C4-2B (cell line): ENCODE results near the gene APOBEC3A.

Experiments
- H3K27ac ChIP-seq: fragments of 450-650 bp; 2 replicates; pipeline ENCODE4 v1.5.1; 2017
- ZFX ChIP-seq: fragments of 450-650 bp; IDR thresholded peaks from 2 replicates; pipeline ENCODE4 v1.6.1; 2017
- TF ChIP-seq, protein P1 (sequence below): fragments of 450-650 bp; conservative IDR thresholded peaks from 2 replicates; pipeline ENCODE4 v1.5.1; 2017; ENCODE audit warnings: mild to moderate bottlenecking

APOBEC3A gene

DNA sequence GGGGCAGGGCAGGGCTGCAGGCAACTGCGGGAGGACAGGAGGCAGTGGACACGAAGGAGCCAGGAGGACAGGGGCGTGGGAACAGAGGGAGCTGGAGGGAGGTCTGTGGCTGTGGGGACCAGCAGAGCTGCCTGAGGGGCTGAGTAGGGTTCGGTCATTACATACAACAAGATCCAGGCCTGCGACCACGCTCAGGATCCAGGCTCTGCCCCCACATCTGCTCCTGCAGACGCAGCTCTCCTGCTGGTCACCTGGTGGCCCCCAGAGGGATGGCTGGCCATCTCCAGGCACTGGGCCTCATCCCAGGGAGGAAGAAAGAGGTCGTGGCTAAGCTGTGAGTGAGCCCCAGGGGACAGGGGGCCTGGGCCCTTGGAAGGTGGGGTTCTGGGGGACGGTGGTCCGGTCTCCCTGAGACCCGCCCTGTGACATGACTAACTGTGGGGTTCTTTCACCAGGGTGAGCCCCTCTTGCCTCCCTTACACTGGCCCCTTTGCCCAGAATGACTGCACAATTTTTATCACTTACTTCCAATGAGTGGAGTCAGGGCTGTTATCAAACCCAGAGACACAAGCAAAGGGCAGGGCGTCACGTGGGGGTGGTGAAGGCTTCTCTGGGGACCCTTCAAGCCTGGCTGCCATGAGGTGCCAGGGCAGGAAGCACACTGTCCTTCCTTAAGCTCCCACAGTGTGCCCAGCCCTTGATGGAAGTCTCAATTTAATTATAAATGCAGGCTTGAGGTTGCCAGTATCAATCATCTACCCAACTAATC is 6.7 kb upstream of the APOBEC3A start:
- no peak overlapping the region for H3K27ac ChIP-seq
- TF ChIP-seq, protein P1, sequence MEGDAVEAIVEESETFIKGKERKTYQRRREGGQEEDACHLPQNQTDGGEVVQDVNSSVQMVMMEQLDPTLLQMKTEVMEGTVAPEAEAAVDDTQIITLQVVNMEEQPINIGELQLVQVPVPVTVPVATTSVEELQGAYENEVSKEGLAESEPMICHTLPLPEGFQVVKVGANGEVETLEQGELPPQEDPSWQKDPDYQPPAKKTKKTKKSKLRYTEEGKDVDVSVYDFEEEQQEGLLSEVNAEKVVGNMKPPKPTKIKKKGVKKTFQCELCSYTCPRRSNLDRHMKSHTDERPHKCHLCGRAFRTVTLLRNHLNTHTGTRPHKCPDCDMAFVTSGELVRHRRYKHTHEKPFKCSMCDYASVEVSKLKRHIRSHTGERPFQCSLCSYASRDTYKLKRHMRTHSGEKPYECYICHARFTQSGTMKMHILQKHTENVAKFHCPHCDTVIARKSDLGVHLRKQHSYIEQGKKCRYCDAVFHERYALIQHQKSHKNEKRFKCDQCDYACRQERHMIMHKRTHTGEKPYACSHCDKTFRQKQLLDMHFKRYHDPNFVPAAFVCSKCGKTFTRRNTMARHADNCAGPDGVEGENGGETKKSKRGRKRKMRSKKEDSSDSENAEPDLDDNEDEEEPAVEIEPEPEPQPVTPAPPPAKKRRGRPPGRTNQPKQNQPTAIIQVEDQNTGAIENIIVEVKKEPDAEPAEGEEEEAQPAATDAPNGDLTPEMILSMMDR = no peak
- no peak for TF ChIP-seq ZFX

DNA sequence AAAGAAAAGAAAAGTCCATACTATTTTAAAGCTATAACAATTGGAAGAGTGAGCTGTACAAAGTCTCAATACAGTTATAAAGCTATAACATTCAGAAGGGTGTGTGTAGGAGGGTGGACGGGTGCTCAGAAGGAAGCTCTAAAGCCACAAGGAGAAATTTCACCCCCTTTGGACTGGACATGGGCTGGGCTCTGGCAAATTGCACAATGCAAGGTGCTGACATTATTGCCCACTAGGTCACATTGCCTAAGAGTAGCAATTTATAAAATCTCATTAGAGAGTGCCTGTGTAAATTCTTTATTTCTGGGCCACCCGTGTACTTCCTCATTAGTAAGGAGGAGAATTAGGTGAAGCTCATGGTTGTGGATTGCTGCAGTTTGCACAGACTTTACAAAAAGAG is 5.7 kb upstream of the APOBEC3A start:
- TF ChIP-seq, protein P1 = no peak
- no peak for TF ChIP-seq ZFX

DNA sequence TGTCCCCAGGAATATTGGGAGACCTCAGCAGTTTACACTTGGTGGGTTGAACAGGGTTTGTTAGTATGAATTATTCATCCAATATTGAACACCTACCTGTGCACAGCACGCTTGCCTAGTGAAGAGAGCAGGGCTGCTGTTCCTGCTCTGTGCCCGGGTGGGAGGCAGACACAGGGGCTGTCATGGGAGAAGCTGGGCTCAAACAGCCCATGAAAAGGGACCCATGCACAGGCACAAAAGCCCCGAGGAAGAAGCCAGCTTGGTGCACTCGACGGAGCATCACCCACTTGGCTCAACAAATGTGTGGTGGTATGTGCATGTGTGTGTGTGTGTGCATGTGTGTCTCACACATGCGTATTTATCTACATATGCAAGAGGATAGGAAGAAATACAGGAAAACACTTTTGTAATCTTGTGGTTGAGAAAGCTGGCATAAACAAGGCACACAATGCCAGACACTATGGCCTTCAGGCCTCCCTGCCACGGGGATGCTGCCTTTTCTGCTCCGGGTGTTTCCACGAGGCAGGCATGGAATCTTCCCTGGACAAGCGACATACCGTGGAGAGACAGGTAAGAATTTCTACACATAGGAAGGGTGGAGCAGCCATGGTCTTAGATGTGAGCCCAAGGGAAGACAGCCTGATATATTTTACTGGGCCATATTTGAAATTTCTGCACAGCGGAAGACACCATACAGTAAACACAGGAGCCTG is 5.0 kb upstream of the APOBEC3A start:
- no peak overlapping the region for H3K27ac ChIP-seq
- TF ChIP-seq, protein P1 = no peak
- no peak for TF ChIP-seq ZFX

More for the DNA sequence above, 5.7 kb upstream of the APOBEC3A start:
- H3K27ac ChIP-seq = no peak overlapping the region

DNA sequence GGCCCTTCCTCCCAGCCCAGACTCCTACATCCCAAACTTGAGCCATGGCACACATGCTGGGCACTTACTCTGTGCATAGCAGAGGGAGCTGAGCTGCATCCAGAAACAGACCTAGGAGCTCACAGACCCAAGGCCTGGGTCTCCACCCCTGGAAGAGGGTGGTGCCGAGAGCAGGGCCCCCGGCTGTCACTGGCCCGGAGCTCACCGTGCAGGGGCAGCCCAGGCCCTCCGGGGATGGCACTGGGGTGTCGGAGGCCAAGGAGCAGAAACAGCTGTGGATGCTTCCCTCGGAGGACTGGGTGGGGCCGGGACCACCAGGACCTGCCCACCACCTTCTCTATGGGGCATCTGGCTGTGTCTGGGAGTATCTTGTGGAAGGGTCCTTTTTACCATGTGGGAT is 4.3 kb upstream of the APOBEC3A start:
- TF ChIP-seq, protein P1 = no peak
- no peak for TF ChIP-seq ZFX
- H3K27ac ChIP-seq = no peak overlapping the region

DNA sequence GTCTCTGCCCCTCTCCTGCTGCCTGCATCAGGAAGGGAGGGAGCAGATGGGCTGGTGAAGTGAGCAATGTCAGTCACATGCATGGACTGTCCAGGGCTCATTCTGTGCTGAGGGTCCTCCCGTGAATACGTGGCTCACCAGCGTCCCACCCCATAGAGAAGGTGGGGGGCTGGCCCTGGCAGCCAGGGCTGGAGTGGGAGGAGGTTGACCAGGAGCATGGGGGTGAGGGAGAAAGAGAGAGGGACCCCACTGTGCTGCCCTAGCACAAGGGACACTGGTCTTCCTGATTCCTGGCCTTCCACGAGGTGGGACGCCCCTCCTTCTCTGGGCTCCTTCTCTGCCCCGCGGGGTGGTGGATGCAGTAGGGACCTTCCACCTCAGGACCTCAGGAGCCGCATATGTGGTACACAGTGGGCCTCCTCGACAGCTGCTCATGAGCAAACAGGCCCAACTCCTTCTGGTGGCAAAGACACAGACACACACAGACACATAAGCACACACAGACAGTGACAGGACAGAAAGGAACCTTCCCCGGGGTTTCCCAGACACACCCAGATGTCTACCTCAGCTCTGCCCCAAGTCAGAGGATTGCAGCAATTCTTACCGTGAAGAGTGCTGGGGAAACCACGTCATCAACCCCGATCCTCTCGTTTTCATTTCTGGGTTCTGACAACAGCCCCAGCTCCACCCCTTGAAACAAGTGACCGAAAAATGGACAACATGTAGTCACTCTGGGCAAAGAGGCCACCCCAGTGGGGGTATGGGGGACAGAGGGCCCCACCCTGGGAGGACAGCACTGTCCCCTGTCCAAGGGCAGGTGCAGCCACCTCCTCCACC is 3.6 kb upstream of the APOBEC3A start:
- TF ChIP-seq ZFX = no peak
- TF ChIP-seq, protein P1 = no peak
- no peak overlapping the region for H3K27ac ChIP-seq

DNA sequence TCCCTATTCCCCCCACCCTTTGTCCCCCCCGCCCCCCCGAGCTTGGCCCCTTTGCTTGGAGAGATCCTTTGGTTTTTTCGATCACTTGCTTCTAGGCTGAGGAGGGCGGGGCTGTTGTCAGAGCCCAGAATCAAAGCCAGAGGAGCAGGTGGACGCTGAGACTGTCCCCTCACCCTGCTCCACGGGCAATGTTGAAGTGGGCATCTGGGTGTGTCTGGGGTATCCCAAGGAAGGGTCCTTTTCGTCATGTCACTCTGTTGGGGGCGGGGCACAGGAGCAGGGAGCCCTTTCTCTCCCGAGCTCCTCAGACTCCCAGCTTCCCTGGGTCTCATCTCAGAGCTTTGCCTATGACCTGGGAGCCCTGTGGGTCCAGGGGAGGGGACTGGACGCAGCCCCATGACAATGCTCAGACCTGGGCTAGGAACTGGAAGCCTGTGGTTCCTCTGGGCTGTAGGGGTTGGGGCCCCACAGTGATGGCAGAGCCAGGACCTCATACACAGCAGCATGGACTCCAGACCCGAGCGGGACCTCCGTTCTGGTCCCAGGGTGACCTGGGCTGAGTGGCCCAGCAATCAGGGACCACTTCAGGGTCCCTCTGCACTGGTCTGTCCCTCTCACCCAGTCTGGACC is 2.9 kb upstream of the APOBEC3A start:
- H3K27ac ChIP-seq = no peak overlapping the region
- TF ChIP-seq, protein P1 = no peak
- TF ChIP-seq ZFX = no peak
